Measurements from ENCODE around the gene DPY19L1.
"Not testable (repeated sequence)": the region's sequence is repeated elsewhere in the genome, so short reads cannot be mapped to it uniquely, and the experiment has no call there.

- not testable (repeated sequence) for TF ChIP-seq FOXK2, ELF4, PKNOX1, NFRKB, SP1, SUZ12 (IDR thresholded peaks at IDR 0.05)
Measured at GRCh38 chr7:34967818-34968217, 69.5 kb downstream of the DPY19L1 start.
